Endothelial cell of umbilical vein (primary cell): ENCODE measurements around the gene C3orf85. TPM values are rescaled to one million over a fixed set of nuclear protein-coding genes. Genes with fewer than 3 reads are reported as not detected.

Source experiments
- BruUV-seq: library from RNA; stranded (reverse); fragments of 400-500 nt; replicated peaks from 2 replicates; lab custom pipeline; 2021; lab: Mats Ljungman, UMichigan
- CTCF ChIA-PET: fragments of 300-600, 350-600 bp; sonication (Branson Sonifier 250); formaldehyde crosslinking; loops from one replicate; lab custom pipeline; 2021; ENCODE audit warnings: antibody characterized with exemption, inconsistent platforms; lab: Charles Lee
- POLR2A ChIA-PET: fragments of 300-600, 350-600 bp; sonication (Branson Sonifier 250); formaldehyde crosslinking; loops from one replicate; lab custom pipeline; 2021; ENCODE audit warnings: antibody characterized with exemption, inconsistent platforms; lab: Charles Lee
- DNase-seq: peaks from one replicate; pipeline ENCODE4 v3.0.0-alpha.2; 2011; ENCODE audit warnings: low read depth, low spot score
- FAIRE-seq: peaks from 2 replicates; lab custom pipeline; 2011; peaks lifted over from hg19 to GRCh38; lab: Jason Lieb, UNC
- H2AFZ ChIP-seq: 2 replicates; pipeline ENCODE4 v1.6.0; 2012; ENCODE audit warnings: low read depth, low read length, control low read depth, inconsistent platforms
- H3K27ac ChIP-seq: 2 replicates; pipeline ENCODE4 v1.5.1; 2011; ENCODE audit warnings: low read depth, mild to moderate bottlenecking, control low read depth, low read length, moderate library complexity; ENCODE audit not compliant: insufficient read depth
- H3K27me3 ChIP-seq, 2 experiments: 2 replicates each; pipeline versions ENCODE4 v1.6.0 to v1.6.1; 2011; ENCODE audit warnings: low read length in 2 of 2, mixed read lengths in 1 of 2; ENCODE audit not compliant: control insufficient read depth in 2 of 2, insufficient read depth in 2 of 2
- H3K36me3 ChIP-seq, 2 experiments: 2 replicates in 1 of 2; 3 replicates in 1 of 2; pipeline ENCODE4 v1.5.1; 2011; ENCODE audit warnings: low read length in 2 of 2, mild to moderate bottlenecking in 1 of 2, moderate library complexity in 1 of 2; ENCODE audit not compliant: control insufficient read depth in 2 of 2, insufficient read depth in 2 of 2; ENCODE audit errors: extremely low read depth in 1 of 2
- H3K4me1 ChIP-seq: 3 replicates; pipeline ENCODE4 v1.5.1; 2011; ENCODE audit warnings: mild to moderate bottlenecking, low read length; ENCODE audit not compliant: control insufficient read depth, insufficient read depth; ENCODE audit errors: extremely low read depth
- H3K4me2 ChIP-seq: 2 replicates; pipeline ENCODE4 v1.6.1; 2011; ENCODE audit warnings: low read length, control low read depth, mixed read lengths; ENCODE audit not compliant: insufficient read depth
- H3K4me3 ChIP-seq, 3 experiments: fragments of 200-600 bp in 1 of 3; sonication (generic), shearing (Covaris generic) in 1 of 3; replicated peaks in 1 of 3; 2 replicates each; pipeline ENCODE4 v1.5.1; 2011 to 2016; ENCODE audit warnings: control low read depth in 3 of 3, low read length in 3 of 3, mild to moderate bottlenecking in 2 of 3, inconsistent platforms in 1 of 3, low read depth in 1 of 3, moderate library complexity in 1 of 3; ENCODE audit not compliant: insufficient read depth in 1 of 3
- H3K79me2 ChIP-seq: 2 replicates; pipeline ENCODE4 v1.6.0; 2012; ENCODE audit warnings: low read length, inconsistent platforms; ENCODE audit not compliant: control insufficient read depth, insufficient read depth
- H3K9ac ChIP-seq: replicated peaks from 2 replicates; pipeline ENCODE3; 2011; ENCODE audit warnings: low read length, control low read depth; ENCODE audit not compliant: insufficient read depth; ENCODE audit errors: extremely low read depth
- H3K9me1 ChIP-seq: replicated peaks from 3 replicates; pipeline ENCODE4 v1.6.0; 2011; ENCODE audit warnings: mild to moderate bottlenecking, low read length; ENCODE audit not compliant: control insufficient read depth, insufficient read depth; ENCODE audit errors: extremely low read depth
- H3K9me3 ChIP-seq: replicated peaks from 2 replicates; pipeline ENCODE4 v1.5.1; 2012; ENCODE audit warnings: low read length, inconsistent platforms; ENCODE audit not compliant: control insufficient read depth, insufficient read depth
- H4K20me1 ChIP-seq: replicated peaks from 2 replicates; pipeline ENCODE3; 2011; ENCODE audit warnings: mild to moderate bottlenecking, low read length; ENCODE audit not compliant: control insufficient read depth, insufficient read depth; ENCODE audit errors: extremely low read depth
- CTCF ChIP-seq, 2 donors: IDR thresholded peaks; 1 replicate in 1 of 2; 2 replicates in 1 of 2; pipeline ENCODE4 v1.5.1; 2011; ENCODE audit warnings: low read length in 2 of 2, mild to moderate bottlenecking in 2 of 2, moderate library complexity in 2 of 2, control low read depth in 1 of 2, inconsistent platforms in 1 of 2, low read depth in 1 of 2; ENCODE audit not compliant: insufficient read depth in 1 of 2; ENCODE audit errors: extremely low read depth in 1 of 2
- EZH2 ChIP-seq: IDR thresholded peaks from 2 replicates; pipeline ENCODE4 v1.6.1; 2012; ENCODE audit warnings: borderline replicate concordance, low read depth, mild to moderate bottlenecking, moderate library complexity, low read length, inconsistent platforms; ENCODE audit not compliant: severe bottlenecking
- FOS ChIP-seq: IDR thresholded peaks from 2 replicates; pipeline ENCODE4 v1.6.1; 2011; ENCODE audit warnings: mild to moderate bottlenecking, low read length, moderate library complexity, borderline replicate concordance; ENCODE audit not compliant: insufficient read depth
- GATA2 ChIP-seq: IDR thresholded peaks from 2 replicates; pipeline ENCODE4 v1.7.0; 2011; ENCODE audit warnings: low read depth, mild to moderate bottlenecking, moderate library complexity, mixed read lengths, low read length; ENCODE audit not compliant: insufficient read length, insufficient read depth
- JUN ChIP-seq: IDR thresholded peaks from 2 replicates; pipeline ENCODE4 v1.6.1; 2011; ENCODE audit warnings: borderline replicate concordance, low read depth; ENCODE audit not compliant: insufficient read length, insufficient read depth
- MAX ChIP-seq: IDR thresholded peaks from 2 replicates; pipeline ENCODE4 v1.6.1; 2011; ENCODE audit not compliant: insufficient read depth, insufficient read length
- MYC ChIP-seq: IDR thresholded peaks from one replicate; pipeline ENCODE4 v1.6.1; 2011; ENCODE audit warnings: mild to moderate bottlenecking, low read depth, low read length
- POLR2A ChIP-seq: IDR thresholded peaks from 2 replicates; pipeline ENCODE4 v1.6.1; 2012; ENCODE audit warnings: low read depth, mild to moderate bottlenecking, control low read depth, low read length
- POLR2AphosphoS5 ChIP-seq: IDR thresholded peaks from 2 replicates; pipeline ENCODE4 v1.6.1; 2012; ENCODE audit warnings: low read depth, mild to moderate bottlenecking, control low read depth, low read length, moderate library complexity; ENCODE audit not compliant: insufficient read depth
- dilution Hi-C: fragments of 300-500 bp; cut with MboI; formaldehyde crosslinking; loops from one replicate; pipeline ENCODE4 v1.15.0; 2019; ENCODE audit warnings: low sequenced_read_pairs; ENCODE audit not compliant: extremely low pct_ligation_motif_present
- intact Hi-C: fragments of 100-400 bp; cut with micrococcal nuclease; formaldehyde crosslinking; loops from one replicate; pipeline ENCODE4 v1.10.0; 2022
- polyA plus RNA-seq, 4 experiments: library from polyadenylated mRNA; depleted of rRNA in 3 of 4; stranded (reverse) in 3 of 4; unstranded in 1 of 4; fragments of >200 nt; gene quantifications; 2 replicates each; pipeline versions ENCODE4 v1.2.1 to v1.2.3, GENCODE V29; 2011 to 2012; ENCODE audit warnings: missing spikeins in 1 of 4
- total RNA-seq: library from RNA; stranded (reverse); gene quantifications from 2 replicates; pipeline ENCODE4 v1.2.3, GENCODE V29; 2021

The C3orf85 gene
- total and polyA plus RNA-seq, 2 donors (not counting 3 experiments of a cell fraction or from before 2014, with no cell fraction given), result not detected

- Histone ChIP-seq H3K9ac (no peak overlapping the region), H3K4me2 (no peak overlapping the region), H2AFZ (no peak overlapping the region), H4K20me1 (no peaks in the 10 kb centered on the region), H3K79me2 (no peaks in the 10 kb centered on the region), H3K4me3 (no peak overlapping the region), H3K27me3 (no peaks in the 10 kb centered on the region), H3K4me1 (no peaks in the 10 kb centered on the region), H3K36me3 (no peaks in the 10 kb centered on the region), H3K9me1 (no peaks in the 10 kb centered on the region), H3K9me3 (no peaks in the 10 kb centered on the region), H3K27ac (no peak overlapping the region)
- intact Hi-C loops, result no loop called here
- ChIA-PET POLR2A (no interaction called here), CTCF (interaction anchor here (1.0 kb wide), 1 partner anchor 70 kb away, joined by 3 read pairs; no protein-coding TSS in a partner anchor)
- no peak for TF ChIP-seq POLR2AphosphoS5
- TF ChIP-seq GATA2, result no peak
- TF ChIP-seq POLR2A, result no peak
- no peak for TF ChIP-seq EZH2
- no peak for TF ChIP-seq MYC
- dilution Hi-C loops, result no loop called here
- DNase-seq (no peak), FAIRE-seq (no peak)
- BruUV-seq, result no TSS peak
Measured at GRCh38 chr3:109093561-109093960, 43.0 kb upstream of the C3orf85 start.

- Histone ChIP-seq H3K27me3 (no peaks in the 10 kb centered on the region), H2AFZ (no peak overlapping the region), H3K4me1 (no peaks in the 10 kb centered on the region), H3K9me1 (no peaks in the 10 kb centered on the region), H3K9me3 (no peaks in the 10 kb centered on the region), H3K4me2 (no peak overlapping the region), H3K4me3 (no peak overlapping the region), H3K36me3 (no peaks in the 10 kb centered on the region), H3K79me2 (no peaks in the 10 kb centered on the region), H4K20me1 (no peaks in the 10 kb centered on the region), H3K9ac (no peak overlapping the region), H3K27ac (no peak overlapping the region)
- POLR2A ChIA-PET, result no interaction called here
- TF ChIP-seq MAX (no peak), EZH2 (no peak), GATA2 (no peak), CTCF (IDR thresholded peaks at IDR 0.05; ENCODE audit: extremely low read depth in 1 of 2, insufficient read depth in 1 of 2, low read depth in 1 of 2, low read length in 2 of 2) (no peak), POLR2A (no peak), POLR2AphosphoS5 (no peak), FOS (no peak), MYC (no peak), JUN (no peak)
- no TSS peak for BruUV-seq
- FAIRE-seq, result no peak
- intact Hi-C loops (no loop called here), dilution Hi-C loops (no loop called here)
- DNase-seq, result no peak
- CTCF ChIA-PET, result no interaction called here
Measured at GRCh38 chr3:109095166-109095565, 41.4 kb upstream of the C3orf85 start.
